GM23338 (cell line): ENCODE results near the gene ACTR6. TPM values are rescaled to one million over a fixed set of nuclear protein-coding genes. Genes with fewer than 3 reads are reported as not detected.

ENCODE experiments used
- ATAC-seq: fragments of 200-7000 bp; cut with Tn5 transposase; 3 replicates; pipeline ENCODE4 v1.9.1; 2020
- DNase-seq: peaks from one replicate; pipeline ENCODE4 v3.0.0-alpha.2; 2015; ENCODE audit warnings: low spot score
- H2AFZ ChIP-seq: fragments of 200-600 bp; sonication (generic); 2 replicates; pipeline ENCODE4 v1.8.0; 2016; ENCODE audit warnings: antibody characterized with exemption, mild to moderate bottlenecking, moderate library complexity
- H3F3A ChIP-seq: fragments of 200-600 bp; sonication (generic); replicated peaks from 2 replicates; pipeline ENCODE4 v1.8.0; 2017; ENCODE audit warnings: antibody characterized with exemption, mixed run types, low read depth
- H3K27ac ChIP-seq: fragments of 200-600 bp; sonication (generic); 2 replicates; pipeline ENCODE4 v1.6.1; 2016; ENCODE audit warnings: low read depth
- H3K27me3 ChIP-seq: fragments of 200-600 bp; sonication (generic); 2 replicates; pipeline ENCODE4 v1.8.0; 2016; ENCODE audit warnings: mild to moderate bottlenecking, mixed run types, moderate library complexity; ENCODE audit not compliant: insufficient read depth
- H3K36me3 ChIP-seq: fragments of 200-600 bp; sonication (generic); 2 replicates; pipeline ENCODE4 v1.8.0; 2016; ENCODE audit warnings: mild to moderate bottlenecking; ENCODE audit not compliant: insufficient read depth
- H3K4me1 ChIP-seq: fragments of 200-600 bp; sonication (generic); 2 replicates; pipeline ENCODE4 v1.8.0; 2016; ENCODE audit warnings: mild to moderate bottlenecking, moderate library complexity; ENCODE audit not compliant: insufficient read depth
- H3K4me2 ChIP-seq: fragments of 200-600 bp; sonication (generic); 2 replicates; pipeline ENCODE4 v1.7.1; 2017; ENCODE audit warnings: mixed run types
- H3K4me3 ChIP-seq: fragments of 200-600 bp; sonication (generic); 2 replicates; pipeline ENCODE4 v1.6.1; 2016; ENCODE audit warnings: mixed run types
- H3K79me2 ChIP-seq: fragments of 200-600 bp; sonication (generic); replicated peaks from 2 replicates; pipeline ENCODE4 v1.8.0; 2017; ENCODE audit warnings: mild to moderate bottlenecking; ENCODE audit not compliant: insufficient read depth
- H3K9me2 ChIP-seq: fragments of 200-600 bp; sonication (generic); 2 replicates; pipeline ENCODE4 v1.8.0; 2017; ENCODE audit not compliant: insufficient read depth
- H4K20me1 ChIP-seq: fragments of 200-600 bp; sonication (generic); replicated peaks from 2 replicates; pipeline ENCODE4 v1.8.0; 2017; ENCODE audit warnings: mild to moderate bottlenecking; ENCODE audit not compliant: insufficient read depth
- H3K27ac Mint-ChIP-seq: 2 replicates; pipeline ENCODE4 v1.8.0; 2020; ENCODE audit warnings: inconsistent platforms, mild to moderate bottlenecking, moderate library complexity, mixed read lengths
- H3K27me3 Mint-ChIP-seq: 3 replicates; pipeline ENCODE4 v1.8.0; 2022; ENCODE audit warnings: low read depth, mild to moderate bottlenecking, moderate library complexity, mixed read lengths, inconsistent platforms; ENCODE audit not compliant: insufficient read depth, poor library complexity
- H3K36me3 Mint-ChIP-seq: 3 replicates; pipeline ENCODE4 v1.8.0; 2021; ENCODE audit warnings: low read depth, mild to moderate bottlenecking, inconsistent platforms, moderate library complexity, mixed read lengths
- H3K4me1 Mint-ChIP-seq: 3 replicates; pipeline ENCODE4 v1.8.0; 2020; ENCODE audit warnings: mild to moderate bottlenecking, inconsistent platforms, mixed read lengths
- H3K4me3 Mint-ChIP-seq: 3 replicates; pipeline ENCODE4 v1.8.0; 2021; ENCODE audit warnings: moderate library complexity, mild to moderate bottlenecking, inconsistent platforms, mixed read lengths
- H3K9me3 Mint-ChIP-seq: 3 replicates; pipeline ENCODE4 v1.8.0; 2020; ENCODE audit warnings: moderate library complexity, mild to moderate bottlenecking, inconsistent platforms, mixed read lengths
- EZH2 ChIP-seq: fragments of 200-600 bp; sonication (generic); IDR thresholded peaks from one replicate; pipeline ENCODE4 v1.8.0; 2017; ENCODE audit warnings: antibody characterized with exemption, mild to moderate bottlenecking, low read depth; ENCODE audit not compliant: unreplicated experiment
- JUNB ChIP-seq: IDR thresholded peaks from one replicate; pipeline ENCODE4 v1.6.1; 2016; ENCODE audit warnings: antibody characterized with exemption; ENCODE audit not compliant: unreplicated experiment
- POLR2AphosphoS5 ChIP-seq: IDR thresholded peaks from 2 replicates; pipeline ENCODE4 v1.6.1; 2016; ENCODE audit warnings: antibody characterized with exemption, low read depth
- STAT1 ChIP-seq: IDR thresholded peaks from one replicate; pipeline ENCODE4 v1.6.1; 2016; ENCODE audit warnings: antibody characterized with exemption; ENCODE audit not compliant: unreplicated experiment
- ZNF114 ChIP-seq: fragments of 250-450 bp; sonication (Bioruptor Pico); IDR thresholded peaks from 2 replicates; pipeline ENCODE4 v1.5.0; 2020; ENCODE audit warnings: mild to moderate bottlenecking, moderate library complexity
- ZNF331 ChIP-seq: fragments of 250-450 bp; sonication (Bioruptor Pico); IDR thresholded peaks from 2 replicates; pipeline ENCODE4 v1.5.0; 2020; ENCODE audit warnings: low read depth, mild to moderate bottlenecking, moderate library complexity
- ZNF462 ChIP-seq: fragments of 250-450 bp; sonication (Bioruptor Pico); IDR thresholded peaks from 2 replicates; pipeline ENCODE4 v1.5.0; 2020; ENCODE audit warnings: mild to moderate bottlenecking, moderate library complexity
- polyA plus RNA-seq: library from polyadenylated mRNA; unstranded; fragments of >200 nt; fragmentation: Nextera tagmentation; extraction: Ambion mirVana; gene quantifications from 2 replicates; pipeline ENCODE4 v1.2.1, GENCODE V29; 2016
- total RNA-seq: library from RNA; depleted of rRNA; stranded (reverse); fragments of >200 nt; shearing (Covaris generic); gene quantifications from 2 replicates; pipeline ENCODE4 v1.2.3, GENCODE V29; 2014

ACTR6 gene
- total and polyA plus RNA-seq, 2 experiments from 2014 or later = 30.1 to 42.5 TPM

GRCh38 chr12:100248886-100249285 lies 48.3 kb downstream of the ACTR6 start (continued):
- TF ChIP-seq POLR2AphosphoS5 = no peak
- no peak for TF ChIP-seq EZH2
- no peak for TF ChIP-seq JUNB
- TF ChIP-seq ZNF114 (CRISPR knock-in tag) = no peak
- no peak for TF ChIP-seq ZNF462 (CRISPR knock-in tag)

- no peaks in the 10 kb centered on the region for H3F3A ChIP-seq
- H3K9me2 ChIP-seq = no peaks in the 10 kb centered on the region
- no peak overlapping the region for H3K4me3 Mint-ChIP-seq
- no peak overlapping the region for H3K27ac Mint-ChIP-seq
- no peaks in the 10 kb centered on the region for H3K4me1 ChIP-seq
- no peak overlapping the region for H2AFZ ChIP-seq
- no peak overlapping the region for H3K4me3 ChIP-seq
- TF ChIP-seq ZNF331 = no peak
- TF ChIP-seq STAT1 = no peak
- H3K27me3 Mint-ChIP-seq = no peaks in the 10 kb centered on the region
- no peaks in the 10 kb centered on the region for H3K27me3 ChIP-seq
- H3K27ac ChIP-seq = no peak overlapping the region
- no peaks in the 10 kb centered on the region for H3K9me3 Mint-ChIP-seq
- ATAC-seq = no peak
- H3K4me1 Mint-ChIP-seq = no peaks in the 10 kb centered on the region
- no peak for DNase-seq
- H3K36me3 ChIP-seq = no peaks in the 10 kb centered on the region
- peaks cover 3% of the 10 kb centered on the region; the same call in 1 of the 2 replicates for H4K20me1 ChIP-seq
- no peak overlapping the region for H3K4me2 ChIP-seq
- H3K36me3 Mint-ChIP-seq = no peaks in the 10 kb centered on the region
- no peaks in the 10 kb centered on the region for H3K79me2 ChIP-seq
Measured at GRCh38 chr12:100249941-100250340, 49.3 kb downstream of the ACTR6 start.
